ENCODE results near the gene NPR2. TPM values are rescaled to one million over a fixed set of nuclear protein-coding genes. Genes with fewer than 3 reads are reported as not detected.
A peak's percentile ranks its signal among the peaks of the same experiment; 100 is the strongest.

The NPR2 gene
- total RNA-seq, 2 donors from 2014 or later: 22.9 to 26.0 TPM

GRCh38 chr9:35789541-35789940 lies 1.9 kb upstream of the NPR2 start:
- no peaks in the 10 kb centered on the region for H3K27me3 ChIP-seq (ENCODE audit: control insufficient read depth, insufficient read depth, low read length, poor library complexity, severe bottlenecking)
- TF ChIP-seq, protein P1, sequence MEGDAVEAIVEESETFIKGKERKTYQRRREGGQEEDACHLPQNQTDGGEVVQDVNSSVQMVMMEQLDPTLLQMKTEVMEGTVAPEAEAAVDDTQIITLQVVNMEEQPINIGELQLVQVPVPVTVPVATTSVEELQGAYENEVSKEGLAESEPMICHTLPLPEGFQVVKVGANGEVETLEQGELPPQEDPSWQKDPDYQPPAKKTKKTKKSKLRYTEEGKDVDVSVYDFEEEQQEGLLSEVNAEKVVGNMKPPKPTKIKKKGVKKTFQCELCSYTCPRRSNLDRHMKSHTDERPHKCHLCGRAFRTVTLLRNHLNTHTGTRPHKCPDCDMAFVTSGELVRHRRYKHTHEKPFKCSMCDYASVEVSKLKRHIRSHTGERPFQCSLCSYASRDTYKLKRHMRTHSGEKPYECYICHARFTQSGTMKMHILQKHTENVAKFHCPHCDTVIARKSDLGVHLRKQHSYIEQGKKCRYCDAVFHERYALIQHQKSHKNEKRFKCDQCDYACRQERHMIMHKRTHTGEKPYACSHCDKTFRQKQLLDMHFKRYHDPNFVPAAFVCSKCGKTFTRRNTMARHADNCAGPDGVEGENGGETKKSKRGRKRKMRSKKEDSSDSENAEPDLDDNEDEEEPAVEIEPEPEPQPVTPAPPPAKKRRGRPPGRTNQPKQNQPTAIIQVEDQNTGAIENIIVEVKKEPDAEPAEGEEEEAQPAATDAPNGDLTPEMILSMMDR (conservative IDR thresholded peaks at IDR 0.05): no peak
- WGBS, 2 experiments (ENCODE audit: insufficient coverage in 1 of 2, insufficient read length in 1 of 2): 70 to 82% methylated on average over 2 of the region's 2 CpGs

GRCh38 chr9:35790025-35790384 lies 1.4 kb upstream of the NPR2 start:
- Mint-ChIP-seq H3K9me3 (no peaks in the 10 kb centered on the region), H3K27me3 (ENCODE audit: insufficient read depth) (peaks cover 5% of the 10 kb centered on the region), H3K36me3 (ENCODE audit: low read depth) (peaks cover 20% of the 10 kb centered on the region), H3K4me3 (no peak overlapping the region), H3K27ac (no peak overlapping the region), H3K4me1 (peaks cover 12% of the 10 kb centered on the region)
- WGBS, 2 experiments (ENCODE audit: insufficient coverage in 1 of 2, insufficient read length in 1 of 2): 40 to 49% methylated on average over 4 of the region's 4 CpGs
- no peak for DNase-seq
- Histone ChIP-seq H3K9ac (ENCODE audit: extremely low read depth, low read length, poor library complexity, severe bottlenecking) (no peak overlapping the region), H3K27ac (ENCODE audit: low read depth, low read length) (no peak overlapping the region), H3K36me3 (ENCODE audit: control insufficient read depth, insufficient read depth, low read length) (no peaks in the 10 kb centered on the region), H3K4me3 (ENCODE audit: low read length) (no peak overlapping the region), H3K27me3 (ENCODE audit: control insufficient read depth, insufficient read depth, low read length, poor library complexity, severe bottlenecking) (no peaks in the 10 kb centered on the region), H3K4me1 (ENCODE audit: control insufficient read depth, insufficient read depth, low read length) (peaks cover 7% of the 10 kb centered on the region), H3K9me3 (ENCODE audit: control insufficient read depth, low read length) (no peaks in the 10 kb centered on the region)
- TF ChIP-seq, protein P1 (conservative IDR thresholded peaks at IDR 0.05): no peak

More at GRCh38 chr9:35789541-35789940, 1.9 kb upstream of the NPR2 start:
- H3K36me3 ChIP-seq (ENCODE audit: control insufficient read depth, insufficient read depth, low read length): no peaks in the 10 kb centered on the region
- Mint-ChIP-seq H3K36me3 (ENCODE audit: low read depth) (peaks cover 20% of the 10 kb centered on the region), H3K4me1 (peaks cover 12% of the 10 kb centered on the region), H3K27me3 (ENCODE audit: insufficient read depth) (peaks cover 5% of the 10 kb centered on the region), H3K4me3 (no peak overlapping the region), H3K27ac (no peak overlapping the region), H3K9me3 (no peaks in the 10 kb centered on the region)
- no peaks in the 10 kb centered on the region for H3K9me3 ChIP-seq (ENCODE audit: control insufficient read depth, low read length)
- no peak overlapping the region for H3K4me3 ChIP-seq (ENCODE audit: low read length)
- DNase-seq: no peak
- no peak overlapping the region for H3K27ac ChIP-seq (ENCODE audit: low read depth, low read length)
- no peak overlapping the region for H3K9ac ChIP-seq (ENCODE audit: extremely low read depth, low read length, poor library complexity, severe bottlenecking)
- peaks cover 7% of the 10 kb centered on the region for H3K4me1 ChIP-seq (ENCODE audit: control insufficient read depth, insufficient read depth, low read length)

DNA sequence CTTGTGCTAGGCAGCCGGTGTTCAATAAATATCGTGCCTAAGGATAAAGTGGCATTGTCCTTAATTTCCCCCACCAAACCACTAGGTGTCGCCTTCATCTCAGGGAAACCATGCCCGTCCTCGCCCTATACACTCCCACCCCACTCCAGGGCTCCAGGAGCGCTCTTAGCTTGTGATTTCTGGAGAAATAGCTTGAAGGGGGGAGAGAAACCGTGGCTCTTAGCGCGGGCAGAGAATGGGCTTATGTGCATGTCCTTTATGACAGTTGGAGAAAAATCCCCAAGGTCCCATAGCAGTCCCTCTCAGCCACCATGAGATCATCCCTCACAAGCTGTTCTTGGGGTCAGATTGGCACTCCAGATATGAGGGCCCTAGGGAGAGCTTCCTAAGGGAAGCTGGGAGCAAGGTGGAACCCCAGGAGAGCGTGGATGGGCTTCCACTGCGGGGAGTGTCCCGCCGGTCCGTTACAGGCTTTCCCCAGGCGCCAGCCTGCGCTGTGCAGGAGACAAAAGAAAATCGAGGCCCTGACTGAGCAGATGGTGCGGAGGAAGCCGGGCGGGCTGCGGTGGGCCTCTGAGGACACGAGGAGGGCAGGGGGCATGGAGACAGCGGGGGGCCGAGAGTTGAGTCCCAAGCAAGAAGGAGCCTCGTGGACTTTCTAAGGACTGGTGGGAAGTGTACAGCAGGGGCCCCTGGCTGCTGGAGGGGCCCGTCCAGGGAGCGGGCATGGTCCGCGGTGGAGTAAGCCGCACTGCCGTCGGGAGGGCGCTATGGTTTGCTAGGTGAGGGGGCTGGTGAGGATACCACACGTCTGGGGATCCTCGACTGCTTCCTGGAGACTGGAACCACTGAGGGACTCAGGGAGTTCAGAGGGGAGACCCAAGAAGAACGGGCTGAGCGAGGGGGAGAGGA lies 750 bp upstream of the NPR2 start:
- no peak overlapping the region for H3K4me3 ChIP-seq (ENCODE audit: low read length)
- H3K27ac Mint-ChIP-seq: peak overlapping the region; percentile 61

More for the DNA sequence above, 750 bp upstream of the NPR2 start:
- TF ChIP-seq, protein P1 (conservative IDR thresholded peaks at IDR 0.05): peak; percentile 87
- no peaks in the 10 kb centered on the region for H3K36me3 ChIP-seq (ENCODE audit: control insufficient read depth, insufficient read depth, low read length)
- Mint-ChIP-seq H3K36me3 (ENCODE audit: low read depth) (peaks cover 19% of the 10 kb centered on the region), H3K9me3 (no peaks in the 10 kb centered on the region), H3K27me3 (ENCODE audit: insufficient read depth) (peaks cover 5% of the 10 kb centered on the region), H3K4me3 (peak overlapping the region; percentile 65), H3K4me1 (peaks cover 12% of the 10 kb centered on the region)
- no peaks in the 10 kb centered on the region for H3K9me3 ChIP-seq (ENCODE audit: control insufficient read depth, low read length)
- H3K9ac ChIP-seq (ENCODE audit: extremely low read depth, low read length, poor library complexity, severe bottlenecking): no peak overlapping the region
- H3K4me1 ChIP-seq (ENCODE audit: control insufficient read depth, insufficient read depth, low read length): peaks cover 7% of the 10 kb centered on the region
- 47 to 59% methylated on average over 22 to 37 of the region's 37 CpGs for WGBS, 2 experiments (ENCODE audit: insufficient coverage in 1 of 2, insufficient read length in 1 of 2)
- peak overlapping the region; percentile 59 for H3K27ac ChIP-seq (ENCODE audit: low read depth, low read length)
- H3K27me3 ChIP-seq (ENCODE audit: control insufficient read depth, insufficient read depth, low read length, poor library complexity, severe bottlenecking): no peaks in the 10 kb centered on the region
- DNase-seq: peak; percentile 86
